Neutrophil (primary cell): ENCODE results near the gene PPP6C.
"Not testable (repeated sequence)": the region's sequence is repeated elsewhere in the genome, so short reads cannot be mapped to it uniquely, and the experiment has no call there.

Source experiments
- H3K27ac ChIP-seq: fragments of 200-600 bp; sonication (generic); 2 replicates; pipeline ENCODE4 v1.5.1; 2016; ENCODE audit warnings: mild to moderate bottlenecking, moderate library complexity
- H3K27me3 ChIP-seq: fragments of 200-600 bp; sonication (generic); 2 replicates; pipeline ENCODE4 v1.6.0; 2016; ENCODE audit warnings: mild to moderate bottlenecking
- H3K36me3 ChIP-seq: fragments of 200-600 bp; sonication (generic); 2 replicates; pipeline ENCODE4 v1.5.1; 2017
- H3K4me1 ChIP-seq, 2 experiments: fragments of 200-600 bp in 1 of 2; sonication (generic) in 1 of 2; 1 replicate in 1 of 2; 2 replicates in 1 of 2; pipeline versions ENCODE4 v1.5.1 to v1.6.1; 2013 to 2016; ENCODE audit warnings: low read depth in 1 of 2, low read length in 1 of 2, mild to moderate bottlenecking in 1 of 2, moderate library complexity in 1 of 2; ENCODE audit not compliant: control insufficient read depth in 1 of 2, insufficient read depth in 1 of 2
- H3K4me3 ChIP-seq, 2 experiments: fragments of 200-600 bp in 1 of 2; sonication (generic) in 1 of 2; 1 replicate in 1 of 2; 2 replicates in 1 of 2; pipeline ENCODE4 v1.5.1; 2013 to 2016; ENCODE audit warnings: low read depth in 1 of 2, low read length in 1 of 2, mild to moderate bottlenecking in 1 of 2, moderate library complexity in 1 of 2
- H3K9me3 ChIP-seq: fragments of 200-600 bp; sonication (generic); 2 replicates; pipeline ENCODE4 v1.5.1; 2016
- TF ChIP-seq, protein P1 (sequence below): fragments of 200-600 bp; sonication (generic); IDR thresholded peaks from 2 replicates; pipeline ENCODE4 v1.5.1; 2016; ENCODE audit warnings: antibody characterized with exemption

Gene PPP6C

DNA sequence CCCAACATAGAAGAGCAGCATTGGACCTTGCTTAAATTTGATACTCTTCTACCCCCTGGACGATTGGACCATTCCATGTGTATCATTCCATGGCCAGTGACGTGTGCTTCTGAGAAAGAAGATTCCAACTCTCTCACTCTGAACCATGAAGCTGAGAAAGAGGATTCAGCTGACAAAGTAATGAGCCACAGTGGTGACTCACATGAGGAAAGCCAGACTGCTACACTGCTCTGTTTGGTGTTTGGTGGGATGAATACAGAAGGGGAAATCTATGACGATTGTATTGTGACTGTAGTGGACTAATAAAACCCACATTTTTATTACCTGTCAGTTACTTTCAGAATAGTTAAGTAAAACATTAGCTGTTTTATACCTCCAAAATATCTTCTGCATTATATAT is 44.1 kb upstream of the PPP6C start:
- H3K4me1 ChIP-seq: peaks cover 6 to 13% of the 10 kb centered on the region in 2 experiments
- TF ChIP-seq, protein P1, sequence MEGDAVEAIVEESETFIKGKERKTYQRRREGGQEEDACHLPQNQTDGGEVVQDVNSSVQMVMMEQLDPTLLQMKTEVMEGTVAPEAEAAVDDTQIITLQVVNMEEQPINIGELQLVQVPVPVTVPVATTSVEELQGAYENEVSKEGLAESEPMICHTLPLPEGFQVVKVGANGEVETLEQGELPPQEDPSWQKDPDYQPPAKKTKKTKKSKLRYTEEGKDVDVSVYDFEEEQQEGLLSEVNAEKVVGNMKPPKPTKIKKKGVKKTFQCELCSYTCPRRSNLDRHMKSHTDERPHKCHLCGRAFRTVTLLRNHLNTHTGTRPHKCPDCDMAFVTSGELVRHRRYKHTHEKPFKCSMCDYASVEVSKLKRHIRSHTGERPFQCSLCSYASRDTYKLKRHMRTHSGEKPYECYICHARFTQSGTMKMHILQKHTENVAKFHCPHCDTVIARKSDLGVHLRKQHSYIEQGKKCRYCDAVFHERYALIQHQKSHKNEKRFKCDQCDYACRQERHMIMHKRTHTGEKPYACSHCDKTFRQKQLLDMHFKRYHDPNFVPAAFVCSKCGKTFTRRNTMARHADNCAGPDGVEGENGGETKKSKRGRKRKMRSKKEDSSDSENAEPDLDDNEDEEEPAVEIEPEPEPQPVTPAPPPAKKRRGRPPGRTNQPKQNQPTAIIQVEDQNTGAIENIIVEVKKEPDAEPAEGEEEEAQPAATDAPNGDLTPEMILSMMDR: no peak
- H3K4me3 ChIP-seq: no peak overlapping the region
- H3K9me3 ChIP-seq: no peaks in the 10 kb centered on the region
- no peaks in the 10 kb centered on the region for H3K27me3 ChIP-seq
- peaks cover 82% of the 10 kb centered on the region for H3K36me3 ChIP-seq
- no peak overlapping the region for H3K27ac ChIP-seq

DNA sequence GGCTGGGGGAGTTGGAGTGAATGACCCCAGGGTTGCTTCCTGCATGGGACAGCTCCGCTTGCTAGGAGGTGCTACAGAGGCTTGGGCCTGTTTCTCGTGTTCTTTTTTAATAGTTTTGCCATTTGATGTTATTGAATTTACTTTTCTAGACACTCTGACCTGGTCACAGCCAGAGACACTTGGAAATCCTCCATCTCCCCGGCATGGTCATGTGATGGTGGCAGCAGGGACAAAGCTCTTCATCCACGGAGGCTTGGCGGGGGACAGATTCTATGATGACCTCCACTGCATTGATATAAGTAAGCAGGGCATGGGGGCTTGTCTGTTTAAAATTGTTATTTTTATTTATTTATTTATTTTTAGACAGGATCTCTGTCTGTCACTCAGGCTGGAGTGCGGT is 38.2 kb upstream of the PPP6C start:
- TF ChIP-seq, protein P1: no peak
- Histone ChIP-seq H3K4me3 (no peak overlapping the region), H3K27me3 (no peaks in the 10 kb centered on the region), H3K27ac (no peak overlapping the region), H3K9me3 (no peaks in the 10 kb centered on the region), H3K36me3 (peaks cover 43% of the 10 kb centered on the region), H3K4me1 (no peaks in the 10 kb centered on the region)

DNA sequence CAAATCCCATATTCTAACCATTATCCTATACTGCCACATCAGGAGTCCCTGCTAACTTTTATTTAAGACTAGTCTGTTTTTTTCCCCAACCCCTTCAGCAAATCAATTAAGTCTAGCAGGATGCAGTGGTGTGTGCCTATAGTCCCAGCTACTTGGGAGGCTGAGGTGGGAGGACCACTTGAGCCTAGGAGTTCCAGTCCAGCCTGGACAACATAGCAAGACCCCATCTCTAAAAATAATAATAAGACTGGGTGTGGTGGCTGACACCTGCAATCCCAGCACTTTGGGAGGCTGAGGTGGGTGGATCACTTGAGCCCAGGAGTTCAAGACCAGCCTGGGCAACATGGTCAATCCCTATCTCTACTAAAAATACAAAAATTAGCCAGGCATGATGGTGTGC is 35.3 kb upstream of the PPP6C start:
- H3K27ac ChIP-seq, H3K9me3 ChIP-seq, H3K27me3 ChIP-seq, H3K4me1 ChIP-seq, H3K4me3 ChIP-seq: not testable (repeated sequence)
- peaks cover 40% of the 10 kb centered on the region for H3K36me3 ChIP-seq

DNA sequence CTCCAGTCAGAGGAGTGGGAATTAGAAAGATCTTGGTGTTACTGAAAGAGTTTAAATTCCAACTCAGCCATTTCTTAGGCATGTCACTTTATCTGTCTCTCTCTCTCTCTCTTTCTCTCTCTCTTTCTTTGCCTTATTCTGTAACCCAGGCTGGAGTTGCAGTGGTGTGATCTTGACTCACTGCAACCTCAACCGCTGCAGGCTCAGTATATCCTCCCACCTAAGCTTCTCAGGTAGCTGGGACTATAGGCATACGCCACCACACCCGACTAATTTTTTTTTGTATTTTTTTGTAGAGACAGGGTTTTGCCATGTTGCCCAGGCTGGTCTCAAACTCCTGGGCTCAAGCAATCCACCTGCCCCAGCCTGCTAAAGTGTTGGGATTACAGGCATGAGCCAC is 29.0 kb upstream of the PPP6C start:
- Histone ChIP-seq H3K36me3 (peaks cover 34% of the 10 kb centered on the region), H3K9me3 (no peaks in the 10 kb centered on the region), H3K27ac (no peak overlapping the region), H3K4me3 (no peak overlapping the region), H3K27me3 (no peaks in the 10 kb centered on the region), H3K4me1 (peaks cover 0 to 10% of the 10 kb centered on the region in 2 experiments)
- TF ChIP-seq, protein P1: no peak

DNA sequence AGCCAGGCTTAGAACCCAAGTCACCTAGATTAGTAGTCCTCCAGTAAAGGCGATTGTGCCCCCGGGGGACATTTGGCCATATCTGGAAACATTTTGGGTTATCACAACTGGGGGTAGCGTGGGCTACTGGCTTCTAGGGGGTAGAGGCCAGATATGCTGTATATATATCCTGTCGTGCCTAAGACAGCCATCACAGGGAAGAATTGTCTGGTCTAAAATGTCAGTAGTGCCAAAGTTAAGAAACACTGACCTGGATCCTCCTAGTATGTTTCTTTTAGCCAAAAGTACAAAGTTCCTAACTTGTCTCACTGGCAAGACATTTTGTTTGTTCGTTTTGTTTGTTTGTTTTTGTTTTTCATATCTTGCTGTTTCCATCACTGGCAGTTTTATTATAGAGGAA is 24.6 kb upstream of the PPP6C start:
- Histone ChIP-seq H3K36me3 (peaks cover 23% of the 10 kb centered on the region), H3K27ac (peak overlapping the region; percentile 73), H3K4me1 (peaks cover 0 to 10% of the 10 kb centered on the region in 2 experiments), H3K27me3 (no peaks in the 10 kb centered on the region), H3K9me3 (no peaks in the 10 kb centered on the region), H3K4me3 (peak overlapping the region in 1 of 2 experiments; percentile 12)
- TF ChIP-seq, protein P1: no peak

DNA sequence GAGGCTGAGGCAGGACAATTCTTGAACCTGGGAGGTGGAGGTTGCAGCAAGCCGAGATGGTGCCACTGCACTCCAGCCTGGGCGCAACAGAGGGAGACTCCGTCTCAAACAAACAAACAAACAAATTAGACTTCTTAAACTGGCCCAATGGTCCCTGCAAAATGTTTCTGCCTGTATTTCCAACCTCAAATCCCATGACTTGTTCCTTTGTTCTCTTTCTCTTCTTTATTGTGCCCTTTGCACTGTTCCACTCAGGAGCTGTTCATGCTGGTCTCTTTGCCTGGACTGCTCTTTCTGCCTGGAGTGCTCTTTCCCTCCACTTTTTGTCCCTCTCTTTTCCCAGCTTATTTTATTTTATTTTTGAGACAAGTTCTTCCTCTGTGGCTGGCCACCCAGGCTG is 14.9 kb upstream of the PPP6C start:
- H3K27ac ChIP-seq: no peak overlapping the region
- H3K36me3 ChIP-seq: peaks cover 53% of the 10 kb centered on the region
- no peaks in the 10 kb centered on the region for H3K27me3 ChIP-seq
- TF ChIP-seq, protein P1: no peak
- H3K9me3 ChIP-seq: no peaks in the 10 kb centered on the region
- H3K4me3 ChIP-seq: no peak overlapping the region
- H3K4me1 ChIP-seq: peaks cover 10 to 13% of the 10 kb centered on the region in 2 experiments
